Stimulated activated CD8-positive, alpha-beta memory T cell treated with anti-CD3 and anti-CD28 coated beads, Interleukin-15, amount 100 ng/mL, for 48 hours (primary cell): ENCODE data around the gene MTRF1.
A peak's percentile ranks its signal among the peaks of the same experiment; 100 is the strongest.

Experiments used
- DNase-seq, 2 donors: peaks; one replicate each; pipeline ENCODE4 v3.0.0-alpha.2; 2020; ENCODE audit warnings: low read depth in 2 of 2

MTRF1 gene

GRCh38 chr13:41224113-41225110 is 39.0 kb downstream of the MTRF1 start:
- no peak for DNase-seq

DNA sequence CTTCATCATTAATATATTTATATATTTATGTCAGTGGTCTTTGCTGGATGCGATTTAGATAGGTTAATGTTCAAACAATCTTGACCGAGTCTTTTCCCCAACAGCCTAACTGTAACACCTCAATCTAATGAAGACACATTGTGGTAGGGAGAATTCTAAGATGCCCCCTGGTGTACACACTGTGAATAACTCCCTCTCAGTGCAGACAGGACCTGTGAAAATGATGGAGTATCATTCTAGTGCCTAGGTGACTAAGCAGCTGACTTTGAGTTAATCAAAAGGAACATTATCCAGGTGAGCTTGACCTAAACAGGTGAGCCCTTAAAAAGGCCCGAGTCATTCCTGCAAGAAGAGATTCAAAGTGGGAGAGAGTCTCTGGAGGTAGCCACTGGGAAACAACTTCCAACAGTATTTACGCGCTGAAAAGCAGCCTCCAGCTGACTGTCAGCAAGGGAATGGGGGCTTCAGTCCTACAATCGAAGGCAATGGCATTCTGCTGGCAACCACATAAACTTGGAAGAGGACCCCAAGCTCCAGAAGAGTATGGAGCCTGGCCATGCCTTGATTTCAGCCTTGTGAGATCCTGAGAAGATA is 41.0 kb downstream of the MTRF1 start:
- DNase-seq = peak in 1 of 2 donors; percentile 11

DNA sequence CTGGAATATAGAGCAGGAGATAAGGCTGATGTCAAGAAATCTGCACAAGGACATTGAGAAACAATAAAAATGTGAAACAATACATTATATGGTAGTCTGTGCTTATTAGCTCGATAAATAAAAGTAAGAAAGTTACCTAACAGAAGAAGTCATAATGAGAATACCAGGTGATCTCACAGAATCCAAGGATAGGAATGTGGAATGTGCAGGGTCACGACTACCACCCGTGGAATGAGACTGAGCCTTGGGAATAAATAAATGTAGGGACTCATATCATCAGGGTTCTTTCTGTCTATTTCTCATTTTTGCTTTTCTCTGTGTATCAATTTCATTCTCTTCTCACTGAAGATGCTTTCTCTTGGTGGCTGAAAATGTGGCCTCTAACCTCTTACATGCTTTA is 43.0 kb downstream of the MTRF1 start:
- no peak for DNase-seq

GRCh38 chr13:41216160-41216559 is 47.2 kb downstream of the MTRF1 start:
- no peak for DNase-seq

- DNase-seq = no peak
These were observed 49.5 kb downstream of the MTRF1 start for GRCh38 chr13:41213919-41214318.

GRCh38 chr13:41213316-41213715 is 50.1 kb downstream of the MTRF1 start:
- no peak for DNase-seq

- no peak for DNase-seq
These were observed 50.5 kb downstream of the MTRF1 start for GRCh38 chr13:41212881-41213280.

DNA sequence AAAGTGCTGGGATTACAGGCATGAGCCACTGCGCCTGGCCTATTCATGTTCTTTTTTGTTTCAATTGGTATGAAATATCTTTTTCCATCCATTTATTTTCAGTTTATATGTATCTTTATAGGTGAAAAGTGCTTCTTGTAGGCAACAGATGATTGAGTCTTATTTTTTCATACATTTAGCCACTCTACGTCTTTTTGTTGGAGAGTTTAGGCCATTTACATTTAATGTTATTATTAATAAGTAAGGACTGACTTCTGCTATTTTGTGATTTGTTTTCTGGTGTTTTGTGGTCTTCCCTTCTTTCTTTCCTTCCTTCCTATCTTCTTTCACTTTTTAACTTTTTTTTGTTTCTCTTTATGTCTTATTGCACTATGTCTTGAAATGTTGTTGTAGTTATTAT is 52.3 kb downstream of the MTRF1 start:
- DNase-seq = no peak

GRCh38 chr13:41206467-41206866 is 56.9 kb downstream of the MTRF1 start:
- no peak for DNase-seq

DNA sequence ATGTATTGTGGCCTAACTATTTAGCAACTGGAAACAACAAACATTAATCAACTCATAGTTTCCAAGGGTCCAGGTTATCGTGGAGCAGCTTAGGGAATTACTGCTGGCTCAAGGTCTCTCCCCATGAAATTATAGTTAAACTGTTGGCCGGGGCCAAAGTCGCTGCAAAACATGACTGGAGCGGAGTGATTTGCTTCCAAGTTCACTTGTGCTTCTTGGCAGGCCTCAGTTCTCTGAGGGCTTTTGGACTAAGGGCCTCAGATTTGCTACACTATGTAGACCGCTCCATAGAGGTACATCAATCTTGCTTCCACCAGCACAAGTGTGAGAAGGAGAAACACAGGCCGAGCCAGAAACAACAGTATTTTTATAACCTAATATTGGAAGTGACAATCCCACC is 59.6 kb downstream of the MTRF1 start:
- no peak for DNase-seq

DNA sequence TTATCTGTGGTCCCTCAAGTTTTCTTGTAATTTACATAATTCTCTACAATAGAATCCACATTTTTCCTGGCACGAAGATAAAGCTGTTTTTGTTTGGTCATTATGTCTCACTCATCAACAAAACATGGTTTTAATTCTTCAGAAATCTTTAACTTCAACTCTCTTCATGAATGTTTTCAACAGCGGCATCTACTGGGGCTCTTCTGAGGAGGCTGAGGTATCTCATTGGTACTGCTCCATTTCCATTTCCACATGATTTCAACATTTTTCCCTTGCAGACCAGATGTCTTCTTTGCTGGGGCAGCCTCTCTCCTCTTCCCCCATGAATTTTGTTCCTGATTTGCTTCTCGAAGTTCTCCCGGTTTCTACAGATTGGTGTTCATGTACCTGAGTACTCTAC is 63.2 kb downstream of the MTRF1 start:
- DNase-seq = no peak

DNA sequence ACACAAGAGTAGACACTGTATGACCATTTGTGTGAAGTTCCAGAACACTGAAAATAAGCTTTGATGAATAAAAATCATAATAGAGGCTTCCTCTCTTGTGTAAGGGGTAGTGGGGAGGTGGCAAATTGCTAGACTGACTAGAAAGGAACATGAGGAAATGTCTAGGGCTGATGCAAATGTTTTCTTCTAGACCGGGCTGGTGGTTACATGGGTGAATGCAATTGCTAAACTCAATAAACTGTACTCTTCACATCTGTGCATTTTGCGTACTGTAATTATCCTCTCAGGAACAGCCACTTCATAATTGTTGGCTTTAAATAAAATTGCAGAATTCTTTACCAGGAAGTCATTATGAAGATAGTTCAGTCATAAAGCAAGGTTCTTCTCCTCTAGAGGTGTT is 63.9 kb downstream of the MTRF1 start:
- DNase-seq = no peak

DNA sequence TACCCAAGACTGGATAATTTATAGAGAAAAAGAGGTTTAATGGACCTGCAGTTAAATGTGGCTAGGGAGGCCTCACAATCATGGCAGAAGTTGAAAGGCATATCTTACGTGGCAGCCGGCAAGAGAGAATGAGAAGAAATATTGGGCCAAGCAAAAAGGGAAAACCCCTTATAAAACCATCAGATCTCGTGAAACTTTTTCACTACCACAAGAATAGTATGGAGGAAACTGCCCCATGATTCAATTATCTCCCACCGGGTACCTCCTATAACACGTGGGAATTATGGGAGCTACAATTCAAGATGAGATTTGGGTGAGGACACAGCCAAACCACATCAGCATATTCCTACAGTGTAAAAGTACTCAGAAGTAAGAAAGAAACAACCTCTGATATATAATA is 64.3 kb downstream of the MTRF1 start:
- no peak for DNase-seq

- no peak for DNase-seq
These were observed 66.8 kb downstream of the MTRF1 start for GRCh38 chr13:41196620-41197019.

DNA sequence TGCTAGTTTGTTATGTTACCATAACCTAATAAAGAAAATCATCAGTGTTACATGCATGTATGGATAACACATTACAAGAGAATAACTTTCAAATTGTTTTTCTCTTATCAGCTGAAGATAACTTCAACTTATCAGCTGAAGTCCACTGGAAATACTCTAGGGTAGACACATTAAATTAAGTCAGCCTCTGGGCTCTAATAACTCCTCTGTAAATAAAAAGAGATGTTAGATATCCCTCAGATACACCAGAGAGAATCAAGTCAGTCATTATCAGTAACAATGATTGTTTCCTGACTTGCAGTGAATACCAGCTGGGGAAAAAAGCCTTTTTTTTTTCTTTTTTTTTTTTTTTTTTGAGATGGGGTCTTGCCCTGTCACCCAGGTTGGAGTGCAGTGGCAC is 67.4 kb downstream of the MTRF1 start:
- no peak for DNase-seq

DNA sequence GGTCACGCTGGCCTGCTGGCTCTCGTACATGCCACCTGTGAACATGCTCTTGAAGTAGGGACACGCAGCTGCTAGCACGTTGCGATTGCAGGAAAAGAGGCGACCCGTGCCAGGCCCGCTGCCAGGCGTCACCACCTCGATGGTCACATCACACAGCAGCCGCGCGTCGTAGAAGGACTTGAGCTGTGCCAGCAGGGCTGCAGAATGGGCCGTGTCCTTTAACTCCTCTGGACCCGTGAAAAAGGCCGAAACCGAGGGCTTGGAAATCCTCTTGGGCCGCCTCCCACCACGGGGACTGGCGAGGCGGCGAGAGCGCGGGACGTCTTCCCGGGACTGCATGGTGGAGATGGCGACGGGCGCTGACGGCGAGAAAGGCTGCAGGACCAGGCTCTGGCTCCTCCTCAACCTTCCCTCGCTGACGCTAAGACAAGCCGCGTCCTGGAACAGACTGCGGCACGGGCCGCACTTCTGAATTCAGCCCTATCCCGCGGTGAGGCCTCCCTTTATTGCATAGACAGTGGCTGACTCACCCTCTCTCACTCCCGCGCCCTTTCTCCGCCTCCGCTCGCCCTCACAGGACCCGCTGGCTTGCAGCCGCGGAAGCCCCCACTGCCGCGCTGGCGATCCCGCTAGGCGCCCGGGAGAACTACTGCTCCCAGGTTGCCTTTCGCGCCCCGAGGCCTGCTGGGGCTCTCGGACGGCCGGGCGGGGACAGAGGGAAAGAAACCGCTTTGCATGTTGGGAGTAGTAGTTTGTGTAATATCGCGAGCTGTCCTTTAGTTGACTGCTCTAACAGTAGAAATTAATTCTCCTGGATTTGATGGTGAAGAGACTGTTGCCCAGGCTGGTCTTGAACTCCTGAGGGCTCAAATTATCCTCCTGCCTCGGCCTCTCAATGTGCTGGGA is 69.2 kb downstream of the MTRF1 start, which contains the start of gene KBTBD7:
Gene KBTBD7, minus strand, starts transcription at position 651 of the 906 bp plus-strand sequence. Its CDS starts 312 bp downstream, at position 339.
- DNase-seq = peak; percentile 94 to 95

DNA sequence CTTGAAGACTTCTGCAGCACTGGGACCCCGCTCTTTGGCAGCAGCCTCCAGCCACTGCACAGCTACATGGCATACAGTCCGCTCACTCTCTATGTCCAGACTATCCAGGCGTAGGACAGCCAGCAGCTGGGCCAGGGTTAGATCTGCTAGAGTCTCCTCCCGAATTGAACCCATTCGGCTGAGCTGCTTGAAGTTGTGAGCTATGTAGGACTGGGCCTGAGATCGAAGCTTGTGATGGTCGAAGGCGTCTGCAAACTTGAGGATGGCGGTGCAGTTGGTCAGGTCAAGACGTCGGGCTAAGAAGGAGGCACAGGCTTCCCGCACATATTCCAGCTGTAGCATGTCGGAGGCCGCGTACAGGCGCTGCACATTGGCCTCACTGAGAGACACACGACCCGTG is 69.9 kb downstream of the MTRF1 start:
- DNase-seq = no peak

DNA sequence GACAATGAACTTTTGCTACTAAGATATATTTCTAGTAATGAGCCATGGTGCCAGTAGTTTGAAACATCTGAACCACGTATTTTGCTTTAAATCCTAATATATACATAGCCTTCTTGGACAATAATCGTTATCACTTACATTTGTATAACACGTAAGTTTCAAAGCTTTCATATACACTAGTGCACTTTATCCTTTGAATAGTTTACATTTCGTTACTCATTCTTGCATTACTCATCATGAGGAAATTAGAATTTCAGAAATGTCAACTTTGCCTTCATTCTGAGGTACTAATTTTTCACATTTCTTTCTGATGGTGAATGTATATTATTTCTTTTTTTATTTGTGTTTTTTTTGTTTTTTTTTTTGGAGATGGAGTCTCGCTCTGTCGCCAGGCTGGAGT is 74.8 kb downstream of the MTRF1 start:
- no peak for DNase-seq

DNA sequence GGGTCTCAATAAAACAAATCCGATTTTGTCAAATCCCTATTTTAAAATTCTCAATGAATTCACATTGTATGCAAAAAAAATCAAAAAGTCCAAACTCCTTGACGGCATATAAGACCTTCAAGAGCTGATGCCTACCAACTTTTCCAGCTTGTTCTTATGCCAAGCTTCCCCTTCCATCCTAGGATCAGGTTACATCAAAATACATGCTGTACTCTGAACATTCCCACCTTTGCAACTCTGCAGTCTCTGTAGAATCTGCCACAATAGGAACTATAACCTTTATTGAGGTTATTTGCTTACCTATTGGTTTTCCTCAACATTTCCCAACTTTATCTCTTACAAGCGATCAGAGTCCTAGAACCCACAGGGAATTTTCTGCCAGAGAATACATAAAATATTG is 76.9 kb downstream of the MTRF1 start:
- DNase-seq = no peak

- DNase-seq = no peak
These were observed 81.1 kb downstream of the MTRF1 start for GRCh38 chr13:41182231-41182630.

DNA sequence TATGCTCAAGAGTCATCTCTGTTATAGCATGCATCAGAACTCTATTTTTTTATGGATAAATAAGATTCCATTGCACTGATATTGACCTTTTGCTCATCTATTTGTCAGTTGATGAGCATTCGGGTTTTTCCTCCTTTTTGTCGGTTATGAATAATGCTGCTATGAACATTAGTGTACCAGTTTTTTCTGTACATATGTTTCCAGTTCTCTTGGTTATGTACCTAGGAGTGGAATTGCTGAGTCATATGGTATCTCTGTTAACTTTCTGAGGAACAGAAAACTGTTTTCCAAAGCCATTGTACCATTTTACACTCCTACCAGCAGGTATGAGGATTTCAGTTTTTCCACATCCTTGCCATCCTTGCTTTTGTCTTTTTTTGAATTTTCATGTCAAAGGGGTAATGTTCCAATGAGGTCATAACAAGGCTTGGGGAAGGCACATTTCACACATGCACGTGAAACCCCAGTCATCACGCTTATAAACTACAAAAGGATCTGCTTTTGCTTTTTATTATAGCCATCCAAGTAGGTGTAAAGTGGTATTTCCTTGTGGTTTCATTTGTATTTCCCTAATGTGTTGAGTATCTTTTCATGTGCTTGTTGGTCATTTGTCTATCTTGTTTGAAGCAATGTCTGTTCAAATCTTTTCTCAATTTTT is 83.7 kb downstream of the MTRF1 start:
- DNase-seq = no peak

DNA sequence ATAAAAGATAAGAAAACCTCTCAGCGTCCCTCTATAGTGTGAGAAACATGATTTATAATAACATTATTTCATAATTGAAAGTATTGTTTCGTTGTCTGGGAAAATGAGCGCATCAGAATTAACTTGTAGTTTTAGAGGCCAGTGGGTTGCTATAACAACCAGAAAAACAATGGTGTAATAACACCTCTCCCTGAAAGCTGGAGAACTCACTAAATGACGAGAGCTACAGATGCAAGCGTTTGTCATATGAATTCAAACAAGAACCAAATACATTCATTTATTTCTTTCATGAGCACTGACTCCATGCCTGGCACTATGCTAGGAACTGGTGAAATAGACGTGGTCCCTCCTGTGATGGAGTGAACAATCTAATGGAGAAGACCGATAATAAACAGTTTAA is 85.3 kb downstream of the MTRF1 start:
- no peak for DNase-seq
